ENCODE measurements around the gene LPCAT2. TPM values are rescaled to one million over a fixed set of nuclear protein-coding genes. Genes with fewer than 3 reads are reported as not detected.

Gene LPCAT2
- total and polyA plus RNA-seq, 4 donors, result 11.2 to 33.6 (median 13.7) TPM

DNA sequence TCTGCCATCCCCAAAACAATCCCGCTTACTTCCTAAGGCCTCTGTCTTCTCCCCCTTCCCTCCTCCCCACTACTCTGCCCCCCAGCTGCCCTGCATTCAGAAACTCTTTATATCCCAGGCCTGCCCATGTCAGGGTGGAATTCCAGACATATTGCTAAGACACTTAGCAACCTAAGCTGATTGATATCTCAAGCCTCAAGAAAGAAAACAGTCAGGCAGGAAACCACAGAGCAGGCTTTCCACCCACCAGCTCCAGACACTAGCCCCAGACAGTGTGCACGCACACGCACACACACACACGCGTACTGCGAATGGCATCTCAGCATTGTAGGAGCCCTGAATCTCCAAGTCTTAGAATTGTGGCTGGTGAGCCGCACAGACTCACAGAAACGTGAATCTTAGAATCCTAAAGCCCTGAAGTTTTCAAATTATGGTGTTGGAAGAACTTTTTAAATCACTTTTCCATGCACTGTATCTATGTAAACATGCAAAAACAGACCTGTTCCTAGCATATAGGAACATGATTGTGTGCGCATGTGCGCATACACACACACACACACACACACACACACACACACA lies 8.8 kb upstream of the LPCAT2 start:
- no peaks in the 10 kb centered on the region for H3K9me3 ChIP-seq (ENCODE audit: control insufficient read depth, insufficient read depth, low read length)
- 46% methylated on average over 7 of the region's 10 CpGs for WGBS (ENCODE audit: insufficient coverage)
- peak overlapping the region; percentile 80 for H3K27ac ChIP-seq (ENCODE audit: low read depth, low read length)
- DNase-seq (ENCODE audit: low read depth in 4 of 6, low spot score in 6 of 6), result peak in 3 of 6 donors; percentile 26 to 69 (median 68)
- H3K4me1 ChIP-seq (ENCODE audit: control insufficient read depth, insufficient read depth, low read length), result peaks cover 55% of the 10 kb centered on the region
- no peak overlapping the region for H3K4me3 ChIP-seq (ENCODE audit: low read depth, low read length)
- H3K27me3 ChIP-seq (ENCODE audit: control insufficient read depth, insufficient read depth, low read length), result no peaks in the 10 kb centered on the region
- H3K36me3 ChIP-seq (ENCODE audit: control insufficient read depth, insufficient read depth, low read length), result peaks cover 14% of the 10 kb centered on the region

DNA sequence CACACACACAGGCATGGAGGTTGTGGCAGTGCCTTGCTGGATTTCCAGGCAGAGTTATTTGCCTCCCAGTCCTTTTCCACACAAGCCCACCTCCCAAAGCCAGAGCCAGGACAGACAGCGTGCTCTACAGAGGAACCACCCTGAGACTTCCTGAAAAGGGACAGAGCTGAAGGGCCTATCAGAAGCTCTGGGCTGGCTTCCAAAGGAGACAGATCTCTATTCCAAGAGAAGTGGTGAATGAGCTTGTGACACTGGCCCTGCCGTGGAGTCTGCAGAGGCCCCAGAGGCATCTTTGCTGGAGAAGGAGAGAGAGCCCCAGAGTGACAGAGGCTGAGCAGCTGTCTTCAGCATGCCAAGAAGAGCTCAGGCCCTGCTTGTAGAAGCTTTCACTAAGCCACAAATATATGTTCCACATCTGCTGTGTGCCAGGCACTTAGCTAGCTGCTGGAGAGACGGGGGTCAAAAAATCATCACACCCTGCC lies 8.3 kb upstream of the LPCAT2 start:
- peak in 3 of 6 donors; percentile 62 to 88 (median 82) for DNase-seq (ENCODE audit: low read depth in 4 of 6, low spot score in 6 of 6)
- Histone ChIP-seq H3K4me1 (ENCODE audit: control insufficient read depth, insufficient read depth, low read length) (peaks cover 59% of the 10 kb centered on the region), H3K27ac (ENCODE audit: low read depth, low read length) (peak overlapping the region; percentile 80), H3K27me3 (ENCODE audit: control insufficient read depth, insufficient read depth, low read length) (no peaks in the 10 kb centered on the region), H3K4me3 (ENCODE audit: low read depth, low read length) (no peak overlapping the region), H3K36me3 (ENCODE audit: control insufficient read depth, insufficient read depth, low read length) (peaks cover 18% of the 10 kb centered on the region), H3K9me3 (ENCODE audit: control insufficient read depth, insufficient read depth, low read length) (no peaks in the 10 kb centered on the region)
- WGBS (ENCODE audit: insufficient coverage), result 6% methylated on average over 2 of the region's 3 CpGs

DNA sequence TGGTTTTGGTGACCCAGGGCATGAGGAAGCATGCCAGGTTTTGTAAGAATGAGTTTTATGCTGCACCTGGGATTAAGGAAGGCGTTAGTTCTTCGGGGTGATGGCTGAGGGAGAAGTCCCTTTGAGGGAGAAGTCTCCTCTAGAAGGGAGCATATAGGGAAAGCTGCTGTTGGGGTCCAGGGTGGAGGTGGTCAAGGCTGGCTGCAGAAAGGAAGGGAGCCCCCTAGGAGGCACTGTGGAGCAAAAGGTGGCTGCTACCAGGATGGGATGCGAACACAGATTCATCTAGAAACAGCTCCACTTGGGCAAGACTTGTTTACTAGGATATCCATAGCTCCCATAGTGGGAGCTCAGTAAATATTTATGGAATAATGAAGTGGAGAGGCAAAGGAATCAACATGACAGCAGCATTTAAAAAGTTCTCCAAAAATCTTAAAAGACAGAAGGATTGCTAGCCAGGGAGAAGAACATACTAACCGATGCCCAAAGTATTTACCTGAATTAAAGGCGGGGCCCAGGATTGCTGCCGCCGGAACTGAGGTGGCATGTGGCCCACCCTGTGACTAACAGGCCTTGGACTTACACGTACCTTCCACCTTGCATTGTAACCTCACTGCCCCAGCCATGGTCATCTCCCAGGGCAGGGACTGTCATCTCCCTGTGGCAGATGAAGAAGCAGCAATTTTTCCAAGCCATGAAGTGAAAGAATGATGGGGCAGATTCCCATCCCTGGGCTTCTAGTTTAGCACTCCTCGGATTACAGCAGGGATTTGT lies 7.1 kb upstream of the LPCAT2 start:
- Histone ChIP-seq H3K27me3 (ENCODE audit: control insufficient read depth, insufficient read depth, low read length) (no peaks in the 10 kb centered on the region), H3K4me3 (ENCODE audit: low read depth, low read length) (no peak overlapping the region), H3K9me3 (ENCODE audit: control insufficient read depth, insufficient read depth, low read length) (no peaks in the 10 kb centered on the region), H3K4me1 (ENCODE audit: control insufficient read depth, insufficient read depth, low read length) (peaks cover 63% of the 10 kb centered on the region), H3K27ac (ENCODE audit: low read depth, low read length) (peak overlapping the region; percentile 57), H3K36me3 (ENCODE audit: control insufficient read depth, insufficient read depth, low read length) (peaks cover 21% of the 10 kb centered on the region)
- no peak for DNase-seq (ENCODE audit: low read depth in 4 of 6, low spot score in 6 of 6)
- WGBS (ENCODE audit: insufficient coverage), result 87% methylated on average over 7 of the region's 9 CpGs

DNA sequence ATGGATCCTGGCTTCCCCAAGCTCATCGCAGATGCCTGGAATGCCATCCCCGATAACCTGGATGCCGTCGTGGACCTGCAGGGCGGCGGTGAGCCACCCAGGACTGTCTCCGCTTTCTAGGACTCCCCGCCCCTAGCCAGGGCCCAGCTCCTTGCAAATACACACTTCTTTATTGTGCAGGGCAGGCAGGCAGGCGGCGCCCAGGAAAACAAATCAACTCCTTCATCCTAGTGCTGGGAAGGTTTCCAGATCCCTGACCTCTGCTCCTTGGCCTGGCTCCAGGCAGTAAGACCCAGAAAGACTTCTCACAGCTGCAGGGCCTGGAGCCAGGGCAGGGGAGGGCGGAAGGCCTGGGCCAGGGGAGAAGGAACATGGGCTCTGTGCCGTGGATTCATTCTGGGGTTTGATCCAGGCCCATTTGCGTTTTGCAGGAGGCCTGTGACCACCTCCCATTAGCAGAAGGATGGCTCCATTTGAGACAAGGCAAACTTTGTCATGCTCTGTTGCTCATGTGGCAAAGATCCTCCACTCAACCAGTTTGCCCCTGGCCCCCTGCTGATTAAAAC lies 6.0 kb upstream of the LPCAT2 start:
- peaks cover 19% of the 10 kb centered on the region for H3K36me3 ChIP-seq (ENCODE audit: control insufficient read depth, insufficient read depth, low read length)
- no peaks in the 10 kb centered on the region for H3K9me3 ChIP-seq (ENCODE audit: control insufficient read depth, insufficient read depth, low read length)
- 20% methylated on average over 13 of the region's 13 CpGs for WGBS (ENCODE audit: insufficient coverage)
- peak overlapping the region; percentile 75 for H3K27ac ChIP-seq (ENCODE audit: low read depth, low read length)
- no peaks in the 10 kb centered on the region for H3K27me3 ChIP-seq (ENCODE audit: control insufficient read depth, insufficient read depth, low read length)
- peaks cover 63% of the 10 kb centered on the region for H3K4me1 ChIP-seq (ENCODE audit: control insufficient read depth, insufficient read depth, low read length)
- peak; percentile 88 to 97 (median 92) for DNase-seq (ENCODE audit: low read depth in 4 of 6, low spot score in 6 of 6)
- no peak overlapping the region for H3K4me3 ChIP-seq (ENCODE audit: low read depth, low read length)

DNA sequence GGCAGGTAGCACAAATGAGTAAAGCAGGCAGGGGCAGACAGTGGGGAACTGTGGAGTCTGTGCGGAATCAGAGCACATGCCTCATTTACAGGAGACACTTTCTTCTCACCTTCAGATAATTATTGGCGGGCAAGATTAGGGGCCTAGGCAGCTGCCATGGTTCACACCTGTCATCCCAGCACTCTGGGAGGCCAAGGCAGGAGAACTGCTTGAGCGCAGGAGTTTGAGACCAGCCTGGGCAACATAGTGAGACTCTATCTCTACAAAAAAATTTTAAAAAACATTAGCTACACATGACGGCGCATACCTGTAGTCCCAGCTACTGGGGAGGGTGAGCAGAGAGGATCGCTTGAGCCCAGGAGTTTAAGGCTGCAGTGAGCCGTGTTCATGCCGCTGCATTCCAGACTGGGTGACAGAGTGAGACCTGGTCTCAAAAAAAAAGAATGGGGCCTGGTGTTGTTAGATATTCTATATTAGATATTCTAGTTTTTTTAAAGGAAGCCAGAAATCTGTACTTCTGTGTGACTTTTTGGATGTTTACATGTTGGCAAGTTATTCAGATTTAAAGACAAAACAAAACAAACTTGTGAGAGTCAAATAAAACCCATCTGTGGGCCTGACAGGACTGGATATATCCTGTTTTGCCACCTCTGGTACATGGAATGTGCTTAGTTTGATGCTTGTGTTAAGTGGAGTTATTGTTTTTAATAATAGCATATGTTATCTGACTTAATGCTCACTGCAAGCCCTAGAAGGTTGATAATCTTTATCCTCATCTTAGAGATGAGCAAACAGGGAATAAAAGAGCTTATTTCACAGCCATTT lies 4.9 kb upstream of the LPCAT2 start:
- no peak overlapping the region for H3K4me3 ChIP-seq (ENCODE audit: low read depth, low read length)
- H3K36me3 ChIP-seq (ENCODE audit: control insufficient read depth, insufficient read depth, low read length), result peaks cover 14% of the 10 kb centered on the region
- H3K27me3 ChIP-seq (ENCODE audit: control insufficient read depth, insufficient read depth, low read length), result peaks cover 3% of the 10 kb centered on the region
- H3K27ac ChIP-seq (ENCODE audit: low read depth, low read length), result peak overlapping the region; percentile 75
- peaks cover 59% of the 10 kb centered on the region for H3K4me1 ChIP-seq (ENCODE audit: control insufficient read depth, insufficient read depth, low read length)
- no peak for DNase-seq (ENCODE audit: low read depth in 4 of 6, low spot score in 6 of 6)
- no peaks in the 10 kb centered on the region for H3K9me3 ChIP-seq (ENCODE audit: control insufficient read depth, insufficient read depth, low read length)
- 93% methylated on average over 5 of the region's 8 CpGs for WGBS (ENCODE audit: insufficient coverage)

DNA sequence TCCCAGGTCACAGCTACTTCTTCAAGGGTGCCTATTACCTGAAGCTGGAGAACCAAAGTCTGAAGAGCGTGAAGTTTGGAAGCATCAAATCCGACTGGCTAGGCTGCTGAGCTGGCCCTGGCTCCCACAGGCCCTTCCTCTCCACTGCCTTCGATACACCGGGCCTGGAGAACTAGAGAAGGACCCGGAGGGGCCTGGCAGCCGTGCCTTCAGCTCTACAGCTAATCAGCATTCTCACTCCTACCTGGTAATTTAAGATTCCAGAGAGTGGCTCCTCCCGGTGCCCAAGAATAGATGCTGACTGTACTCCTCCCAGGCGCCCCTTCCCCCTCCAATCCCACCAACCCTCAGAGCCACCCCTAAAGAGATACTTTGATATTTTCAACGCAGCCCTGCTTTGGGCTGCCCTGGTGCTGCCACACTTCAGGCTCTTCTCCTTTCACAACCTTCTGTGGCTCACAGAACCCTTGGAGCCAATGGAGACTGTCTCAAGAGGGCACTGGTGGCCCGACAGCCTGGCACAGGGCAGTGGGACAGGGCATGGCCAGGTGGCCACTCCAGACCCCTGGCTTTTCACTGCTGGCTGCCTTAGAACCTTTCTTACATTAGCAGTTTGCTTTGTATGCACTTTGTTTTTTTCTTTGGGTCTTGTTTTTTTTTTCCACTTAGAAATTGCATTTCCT lies 3.4 kb upstream of the LPCAT2 start:
- peaks cover 7% of the 10 kb centered on the region for H3K27me3 ChIP-seq (ENCODE audit: control insufficient read depth, insufficient read depth, low read length)
- no peak overlapping the region for H3K4me3 ChIP-seq (ENCODE audit: low read depth, low read length)
- 91% methylated on average over 10 of the region's 10 CpGs for WGBS (ENCODE audit: insufficient coverage)
- peaks cover 9% of the 10 kb centered on the region for H3K36me3 ChIP-seq (ENCODE audit: control insufficient read depth, insufficient read depth, low read length)
- DNase-seq (ENCODE audit: low read depth in 4 of 6, low spot score in 6 of 6), result no peak
- no peaks in the 10 kb centered on the region for H3K9me3 ChIP-seq (ENCODE audit: control insufficient read depth, insufficient read depth, low read length)
- peaks cover 52% of the 10 kb centered on the region for H3K4me1 ChIP-seq (ENCODE audit: control insufficient read depth, insufficient read depth, low read length)
- H3K27ac ChIP-seq (ENCODE audit: low read depth, low read length), result no peak overlapping the region

DNA sequence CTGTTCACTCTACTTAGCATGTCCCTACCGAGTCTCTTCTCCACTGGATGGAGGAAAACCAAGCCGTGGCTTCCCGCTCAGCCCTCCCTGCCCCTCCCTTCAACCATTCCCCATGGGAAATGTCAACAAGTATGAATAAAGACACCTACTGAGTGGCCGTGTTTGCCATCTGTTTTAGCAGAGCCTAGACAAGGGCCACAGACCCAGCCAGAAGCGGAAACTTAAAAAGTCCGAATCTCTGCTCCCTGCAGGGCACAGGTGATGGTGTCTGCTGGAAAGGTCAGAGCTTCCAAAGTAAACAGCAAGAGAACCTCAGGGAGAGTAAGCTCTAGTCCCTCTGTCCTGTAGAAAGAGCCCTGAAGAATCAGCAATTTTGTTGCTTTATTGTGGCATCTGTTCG lies 2.8 kb upstream of the LPCAT2 start:
- H3K27me3 ChIP-seq (ENCODE audit: control insufficient read depth, insufficient read depth, low read length), result peaks cover 7% of the 10 kb centered on the region
- H3K36me3 ChIP-seq (ENCODE audit: control insufficient read depth, insufficient read depth, low read length), result peaks cover 9% of the 10 kb centered on the region
- H3K4me3 ChIP-seq (ENCODE audit: low read depth, low read length), result no peak overlapping the region
- peaks cover 46% of the 10 kb centered on the region for H3K4me1 ChIP-seq (ENCODE audit: control insufficient read depth, insufficient read depth, low read length)
- no peak overlapping the region for H3K27ac ChIP-seq (ENCODE audit: low read depth, low read length)
- 74% methylated on average over 7 of the region's 7 CpGs for WGBS (ENCODE audit: insufficient coverage)
- no peak for DNase-seq (ENCODE audit: low read depth in 4 of 6, low spot score in 6 of 6)
- no peaks in the 10 kb centered on the region for H3K9me3 ChIP-seq (ENCODE audit: control insufficient read depth, insufficient read depth, low read length)

DNA sequence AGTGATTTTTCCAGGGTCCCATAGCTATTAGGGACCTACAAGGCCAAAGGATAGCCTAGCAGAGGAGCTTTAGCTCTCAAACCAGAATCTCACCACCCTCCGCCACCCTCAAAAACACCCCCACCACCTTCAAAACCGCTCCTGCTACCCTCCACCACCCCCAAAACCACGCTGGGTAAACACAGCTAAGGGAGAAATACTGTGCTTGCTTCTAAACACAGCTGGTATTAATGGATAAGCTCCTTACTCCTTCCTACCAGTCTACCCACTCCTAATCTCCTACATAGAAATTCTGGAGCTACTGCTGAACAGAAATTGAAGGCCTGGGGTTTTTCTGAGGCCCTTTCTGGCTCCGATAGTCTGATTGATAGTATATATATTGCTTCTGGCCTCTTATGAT lies 2.2 kb upstream of the LPCAT2 start:
- Histone ChIP-seq H3K9me3 (ENCODE audit: control insufficient read depth, insufficient read depth, low read length) (no peaks in the 10 kb centered on the region), H3K4me1 (ENCODE audit: control insufficient read depth, insufficient read depth, low read length) (peaks cover 41% of the 10 kb centered on the region), H3K36me3 (ENCODE audit: control insufficient read depth, insufficient read depth, low read length) (peaks cover 9% of the 10 kb centered on the region), H3K27ac (ENCODE audit: low read depth, low read length) (no peak overlapping the region), H3K27me3 (ENCODE audit: control insufficient read depth, insufficient read depth, low read length) (peaks cover 7% of the 10 kb centered on the region), H3K4me3 (ENCODE audit: low read depth, low read length) (no peak overlapping the region)
- no peak for DNase-seq (ENCODE audit: low read depth in 4 of 6, low spot score in 6 of 6)
- WGBS (ENCODE audit: insufficient coverage), result no CpG with 5 or more reads among the region's 4 CpGs
